NCI-H748 (cell line): ENCODE data around the gene IFNL1.
"Not testable (repeated sequence)": the region's sequence is repeated elsewhere in the genome, so short reads cannot be mapped to it uniquely, and the experiment has no call there.

Experiments
- DNase-seq: peaks from one replicate; lab custom pipeline; 2025; ENCODE audit not compliant: unreplicated experiment; lab: John Stamatoyannopoulos, UW

IFNL1 gene

DNA sequence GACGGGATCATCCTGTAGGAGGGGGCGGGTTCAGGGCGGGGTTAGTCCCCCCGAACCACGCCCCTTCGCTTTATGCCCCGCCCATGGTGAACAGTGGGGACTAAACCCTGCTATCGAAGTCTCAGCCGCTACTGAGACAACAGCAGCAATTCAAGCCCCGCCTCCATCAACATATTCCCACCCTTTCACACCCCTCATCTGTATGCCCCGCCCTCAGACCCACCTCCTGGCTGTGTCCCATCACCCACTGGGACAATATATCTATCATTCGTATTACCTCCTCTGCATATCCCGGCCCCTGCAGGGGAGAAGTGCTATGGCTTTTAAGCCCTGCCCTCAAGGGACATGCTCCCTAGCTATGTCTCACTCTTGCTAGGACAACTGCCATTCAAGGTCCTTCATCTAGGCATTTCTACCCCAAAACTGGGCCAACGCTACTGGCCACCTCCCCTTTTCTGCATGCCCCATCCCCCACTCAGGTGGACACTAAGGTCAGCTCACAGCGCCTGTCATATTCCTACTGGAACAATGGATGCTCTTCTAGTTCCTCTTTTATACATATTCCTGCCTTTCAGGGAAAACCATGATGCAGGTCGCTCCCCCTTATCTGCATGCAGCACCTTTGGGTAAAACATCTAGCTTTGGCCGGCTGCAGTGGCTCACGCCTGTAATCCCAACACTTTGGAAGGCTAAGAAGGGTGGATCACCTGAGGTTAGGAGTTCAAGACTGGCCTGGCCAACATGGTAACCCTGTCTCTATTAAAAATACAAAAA is 12.5 kb downstream of the IFNL1 start:
- DNase-seq = peak; percentile 40

DNA sequence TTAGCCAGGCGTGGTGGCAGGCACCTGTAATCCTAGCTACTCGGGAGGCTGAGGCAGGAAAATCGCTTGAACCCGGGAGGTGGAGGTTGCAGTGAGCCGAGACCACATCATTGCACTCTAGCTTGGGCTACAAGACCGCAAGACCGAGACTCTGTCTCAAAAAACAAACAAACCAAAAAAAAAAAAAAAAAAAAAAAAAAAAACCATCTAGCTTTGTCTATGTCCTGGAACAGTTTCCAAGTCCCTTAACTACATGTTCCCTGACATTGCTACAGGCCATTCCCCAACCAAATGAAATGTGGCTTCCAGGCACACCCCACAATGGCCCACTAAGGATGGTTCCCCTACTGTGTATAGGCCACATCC is 13.1 kb downstream of the IFNL1 start:
- DNase-seq = not testable (repeated sequence)

GRCh38 chr19:39310558-39311311 is 14.5 kb downstream of the IFNL1 start:
- no peak for DNase-seq

DNA sequence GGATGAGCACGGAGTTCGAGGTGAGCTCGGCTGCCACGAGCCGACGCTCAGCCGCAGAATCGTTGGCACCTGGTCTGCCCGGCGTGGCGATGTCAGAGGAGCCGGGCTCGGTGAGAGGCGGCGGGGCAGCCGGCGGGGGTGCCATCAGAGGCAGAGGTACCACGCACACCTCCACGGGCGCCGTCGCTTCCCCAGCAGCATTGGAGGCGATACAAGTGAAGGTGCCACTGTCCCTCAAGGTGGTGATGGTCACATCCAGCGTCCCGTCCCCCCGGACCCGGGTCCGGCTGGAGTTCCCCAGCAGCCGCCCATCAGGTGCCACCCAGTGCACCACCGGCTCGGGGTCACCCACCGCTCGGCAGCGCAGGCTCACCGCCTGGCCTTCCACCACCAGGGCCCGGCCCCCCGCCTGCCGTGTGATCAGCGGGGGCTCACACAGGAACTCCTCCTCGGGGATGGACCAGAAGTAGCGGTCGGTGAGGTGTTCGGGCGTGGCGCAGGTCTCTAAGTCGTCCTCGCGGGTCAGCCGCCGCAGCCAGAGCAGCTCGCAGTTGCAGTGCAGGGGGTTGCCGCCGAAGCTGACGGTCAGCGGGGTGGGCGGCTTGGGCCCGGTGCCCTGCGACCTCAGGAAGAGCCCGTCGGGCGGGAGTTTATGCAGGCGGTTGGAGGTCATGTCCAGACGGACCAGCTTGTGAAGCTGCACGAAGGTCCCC is 18.0 kb downstream of the IFNL1 start:
- no peak for DNase-seq

GRCh38 chr19:39315933-39316332 is 19.7 kb downstream of the IFNL1 start:
- DNase-seq = no peak

DNA sequence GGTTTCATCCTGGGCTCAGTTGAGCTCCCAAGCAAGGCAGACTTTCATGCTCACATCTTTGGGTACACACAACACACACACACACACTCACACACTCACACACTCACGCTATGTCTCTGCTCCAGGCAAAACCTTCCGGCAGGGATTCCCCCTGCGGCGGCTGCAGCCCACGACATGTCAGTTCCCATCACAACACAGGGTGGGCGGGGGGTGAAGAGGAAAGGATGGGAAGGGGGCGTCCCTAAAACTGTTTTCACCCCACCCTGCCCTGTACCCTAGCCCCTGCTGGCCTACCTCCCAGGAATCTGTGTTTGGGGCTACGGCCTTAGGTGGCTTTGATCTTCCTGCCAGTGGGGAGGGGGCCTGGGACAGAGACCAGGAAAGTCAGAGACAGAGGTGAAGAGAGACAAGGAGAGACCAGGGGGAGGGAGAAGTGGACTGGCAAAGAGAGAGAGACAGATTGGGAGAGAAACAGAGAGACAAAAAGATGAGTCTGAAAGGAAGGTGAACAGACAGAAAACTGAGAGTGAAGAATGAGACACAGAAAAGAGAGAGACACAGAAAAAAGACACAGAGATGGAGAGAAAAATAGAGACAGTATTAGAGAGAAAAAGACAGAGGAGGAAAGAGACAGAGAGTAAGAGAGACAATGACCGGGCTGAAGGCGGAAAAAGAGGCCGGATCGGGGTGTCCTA is 20.6 kb downstream of the IFNL1 start:
- no peak for DNase-seq

DNA sequence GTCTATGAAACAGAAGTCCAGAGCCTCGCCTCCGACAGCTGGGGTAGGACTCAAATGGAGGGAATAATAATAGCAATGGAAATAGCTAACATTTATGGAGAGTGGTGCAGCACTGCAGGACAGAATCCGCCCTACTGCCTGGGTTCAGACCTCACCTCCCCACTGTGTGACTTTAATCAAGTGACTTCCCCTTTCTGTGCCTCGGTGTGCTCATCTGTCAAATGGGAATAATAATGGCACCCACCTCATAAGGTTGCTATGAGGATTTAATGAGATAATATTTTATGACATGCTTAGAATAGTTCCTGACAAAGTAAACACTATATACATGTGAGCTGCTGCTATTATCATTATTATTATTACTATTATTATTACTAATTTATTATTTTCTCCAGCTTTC is 21.3 kb downstream of the IFNL1 start:
- no peak for DNase-seq

GRCh38 chr19:39318071-39318470 is 21.9 kb downstream of the IFNL1 start:
- DNase-seq = no peak

- DNase-seq = no peak
These were observed 22.5 kb downstream of the IFNL1 start for GRCh38 chr19:39318690-39319089.

DNA sequence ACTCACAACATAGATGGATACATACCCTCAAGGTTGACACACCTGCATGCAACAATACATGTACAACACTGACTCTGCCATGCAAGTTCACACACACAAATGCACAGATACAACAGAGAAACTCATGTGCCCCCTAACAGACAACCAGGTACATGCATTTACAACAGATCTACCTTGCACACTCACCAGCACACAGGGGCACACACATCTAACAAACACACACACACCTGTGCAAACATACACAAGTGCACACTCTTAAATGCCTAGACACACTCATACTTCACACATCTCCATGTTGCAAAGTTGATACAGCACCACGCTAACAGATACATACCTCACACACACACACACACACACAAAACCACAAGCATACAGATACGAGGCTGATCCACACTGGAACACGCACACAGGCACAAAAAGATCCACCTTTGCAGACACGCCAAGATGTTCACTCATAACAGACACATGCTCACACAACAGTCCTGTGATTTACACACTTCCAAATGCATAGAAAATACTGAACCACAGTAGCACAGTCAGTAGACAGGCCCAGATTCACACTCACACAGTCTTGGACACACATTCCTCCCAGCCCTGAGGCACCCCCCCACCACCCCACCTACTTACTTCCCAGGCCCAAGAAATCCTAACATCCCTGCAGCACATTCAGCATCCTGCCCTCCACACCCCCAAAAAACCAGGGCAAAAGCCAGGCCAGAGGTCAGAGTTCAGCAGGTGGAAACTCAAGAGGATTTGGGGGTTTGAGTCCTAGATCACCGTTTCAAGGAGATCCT is 23.1 kb downstream of the IFNL1 start:
- DNase-seq = no peak

GRCh38 chr19:39319892-39320248 is 23.7 kb downstream of the IFNL1 start:
- peak; percentile 42 for DNase-seq

DNA sequence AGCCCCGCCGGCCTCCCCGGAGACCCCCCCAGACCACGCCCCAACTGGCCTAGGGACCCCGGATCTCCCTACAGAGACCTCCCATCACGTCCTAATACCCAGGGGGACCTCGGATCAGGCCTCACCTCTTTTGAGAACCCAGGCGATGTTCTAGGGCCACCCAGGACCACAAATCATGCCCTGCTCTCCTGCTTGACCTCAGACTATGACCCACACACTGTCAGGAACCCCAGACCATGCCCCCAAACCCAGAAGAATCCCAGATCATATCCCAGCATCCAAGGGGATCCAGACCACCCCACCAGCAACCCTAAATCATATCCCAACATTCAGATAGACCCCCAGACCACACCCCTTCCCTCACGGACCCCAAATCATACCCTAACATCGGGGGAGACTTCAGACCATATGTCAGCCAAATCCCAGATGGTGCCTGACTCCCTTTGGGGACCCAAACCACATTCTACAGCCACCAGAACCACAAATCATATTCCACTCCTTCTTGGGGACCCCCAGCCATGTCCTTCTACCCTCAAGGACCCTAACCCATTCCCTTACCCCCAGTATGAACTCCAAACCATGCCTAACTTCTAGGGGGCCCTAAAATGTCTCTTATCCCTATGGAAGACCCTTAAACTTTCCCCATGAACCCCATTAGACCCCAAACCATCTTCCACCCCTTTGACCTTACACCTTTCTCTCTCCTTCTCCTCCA is 25.1 kb downstream of the IFNL1 start:
- DNase-seq = no peak

- no peak for DNase-seq
These were observed 25.6 kb downstream of the IFNL1 start for GRCh38 chr19:39321832-39322176.

- DNase-seq = no peak
These were observed 28.1 kb downstream of the IFNL1 start for GRCh38 chr19:39324242-39324842.

DNA sequence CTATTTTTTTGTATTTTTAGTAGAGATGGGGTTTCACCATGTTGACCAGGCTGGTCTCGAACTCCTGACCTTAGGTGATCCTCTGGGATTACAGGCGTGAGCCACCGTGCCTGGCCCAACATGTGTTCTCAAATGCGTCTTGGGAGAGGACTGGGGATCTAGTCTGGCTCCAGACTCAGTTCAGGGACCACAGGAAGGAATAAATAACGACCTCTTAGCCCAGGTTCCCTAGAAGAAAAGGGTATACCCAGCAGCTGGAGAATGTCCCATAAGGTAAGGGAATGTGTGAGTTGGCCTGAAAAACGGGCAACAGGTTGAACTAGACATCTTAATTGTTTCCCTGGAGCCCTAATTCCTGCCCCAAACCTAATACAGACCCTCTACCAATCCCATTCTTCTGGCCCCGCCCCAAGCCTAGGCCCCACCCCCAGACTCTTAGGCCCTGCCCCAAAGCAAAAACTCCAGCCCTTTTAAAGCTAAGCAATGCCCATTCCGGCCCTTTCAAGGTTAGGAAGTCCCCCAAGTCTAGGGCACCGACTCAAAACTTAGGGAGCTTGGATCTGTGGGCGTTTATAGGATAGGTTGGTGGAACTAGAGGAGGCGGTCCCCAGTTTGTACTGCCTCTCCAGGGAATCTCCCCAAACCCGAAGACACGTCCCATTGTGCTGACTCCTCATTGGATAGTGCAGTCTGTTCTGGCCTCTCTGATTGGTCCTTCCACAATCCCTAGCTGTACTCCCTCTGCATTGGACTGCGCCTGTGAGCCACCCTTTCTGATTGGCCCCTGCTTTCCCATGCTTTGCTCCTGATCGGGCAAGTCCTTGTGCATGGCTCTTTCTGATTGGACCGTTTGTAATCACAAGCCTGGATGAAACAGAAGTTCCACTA is 29.8 kb downstream of the IFNL1 start:
- DNase-seq = peak; percentile 44

- no peak for DNase-seq
These were observed 31.3 kb downstream of the IFNL1 start for GRCh38 chr19:39327363-39328045.

GRCh38 chr19:39328046-39328705 is 32.0 kb downstream of the IFNL1 start:
- peak; percentile 71 for DNase-seq

- no peak for DNase-seq
These were observed 33.7 kb downstream of the IFNL1 start for GRCh38 chr19:39329948-39330347.
